ENCODE measurements around the gene GPR15LG. TPM values are rescaled to one million over a fixed set of nuclear protein-coding genes. Genes with fewer than 3 reads are reported as not detected.

GPR15LG gene
- total RNA-seq, 4 donors from 2014 or later: not detected

DNA sequence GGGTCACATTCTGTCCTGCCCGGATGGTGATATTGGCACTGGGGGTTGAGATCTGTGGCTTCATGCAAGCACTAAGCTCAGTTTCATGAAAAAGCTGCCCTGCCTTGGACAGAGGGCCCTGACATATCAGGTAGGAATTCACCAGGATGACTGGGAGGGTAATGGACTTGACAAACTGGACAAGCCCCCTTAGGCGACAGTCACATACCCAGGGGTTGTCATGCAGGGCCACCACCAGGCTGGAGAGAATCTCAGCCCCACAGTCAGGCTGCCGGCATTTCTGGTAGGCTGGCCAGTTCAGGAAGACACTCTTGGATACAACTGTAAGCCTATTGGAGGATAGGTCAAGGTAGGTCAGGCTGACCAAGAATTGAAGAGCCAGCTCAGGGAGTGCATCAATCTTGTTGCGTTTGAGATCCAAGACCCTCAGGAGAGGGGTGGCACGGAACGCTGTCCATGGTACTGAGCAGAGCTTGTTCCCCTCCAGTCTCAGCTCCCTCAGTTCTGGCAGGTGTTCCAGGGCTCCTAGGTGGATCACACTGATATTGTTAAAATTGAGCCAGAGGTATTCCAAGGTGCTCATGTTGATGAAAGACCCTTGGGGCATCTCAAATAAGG is 50.9 kb downstream of the GPR15LG start:
- TF ChIP-seq, protein P1, sequence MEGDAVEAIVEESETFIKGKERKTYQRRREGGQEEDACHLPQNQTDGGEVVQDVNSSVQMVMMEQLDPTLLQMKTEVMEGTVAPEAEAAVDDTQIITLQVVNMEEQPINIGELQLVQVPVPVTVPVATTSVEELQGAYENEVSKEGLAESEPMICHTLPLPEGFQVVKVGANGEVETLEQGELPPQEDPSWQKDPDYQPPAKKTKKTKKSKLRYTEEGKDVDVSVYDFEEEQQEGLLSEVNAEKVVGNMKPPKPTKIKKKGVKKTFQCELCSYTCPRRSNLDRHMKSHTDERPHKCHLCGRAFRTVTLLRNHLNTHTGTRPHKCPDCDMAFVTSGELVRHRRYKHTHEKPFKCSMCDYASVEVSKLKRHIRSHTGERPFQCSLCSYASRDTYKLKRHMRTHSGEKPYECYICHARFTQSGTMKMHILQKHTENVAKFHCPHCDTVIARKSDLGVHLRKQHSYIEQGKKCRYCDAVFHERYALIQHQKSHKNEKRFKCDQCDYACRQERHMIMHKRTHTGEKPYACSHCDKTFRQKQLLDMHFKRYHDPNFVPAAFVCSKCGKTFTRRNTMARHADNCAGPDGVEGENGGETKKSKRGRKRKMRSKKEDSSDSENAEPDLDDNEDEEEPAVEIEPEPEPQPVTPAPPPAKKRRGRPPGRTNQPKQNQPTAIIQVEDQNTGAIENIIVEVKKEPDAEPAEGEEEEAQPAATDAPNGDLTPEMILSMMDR (IDR thresholded peaks at IDR 0.05): no peak
- no peak for TF ChIP-seq POLR2A (IDR thresholded peaks at IDR 0.05; ENCODE audit: low read depth)
- no peak for TF ChIP-seq EP300 (IDR thresholded peaks at IDR 0.05)
- no peak for TF ChIP-seq POLR2AphosphoS5 (IDR thresholded peaks at IDR 0.05)
- H3K4me3 ChIP-seq: no peak overlapping the region
- intact Hi-C loops (cut with DNase I): no loop called here
- H3K9me3 ChIP-seq: no peaks in the 10 kb centered on the region
- H3K27me3 ChIP-seq: peaks cover 0 to 21% (median 0%) of the 10 kb centered on the region in 4 donors
- no peak overlapping the region for H3K27ac ChIP-seq (replicated peaks in 1 of 4)
- no peak for DNase-seq (ENCODE audit: extremely low spot score)
- no peaks in the 10 kb centered on the region for H3K4me1 ChIP-seq
- H3K36me3 ChIP-seq: no peaks in the 10 kb centered on the region
- 100% methylated on average over 1 of the region's 6 CpGs for WGBS

DNA sequence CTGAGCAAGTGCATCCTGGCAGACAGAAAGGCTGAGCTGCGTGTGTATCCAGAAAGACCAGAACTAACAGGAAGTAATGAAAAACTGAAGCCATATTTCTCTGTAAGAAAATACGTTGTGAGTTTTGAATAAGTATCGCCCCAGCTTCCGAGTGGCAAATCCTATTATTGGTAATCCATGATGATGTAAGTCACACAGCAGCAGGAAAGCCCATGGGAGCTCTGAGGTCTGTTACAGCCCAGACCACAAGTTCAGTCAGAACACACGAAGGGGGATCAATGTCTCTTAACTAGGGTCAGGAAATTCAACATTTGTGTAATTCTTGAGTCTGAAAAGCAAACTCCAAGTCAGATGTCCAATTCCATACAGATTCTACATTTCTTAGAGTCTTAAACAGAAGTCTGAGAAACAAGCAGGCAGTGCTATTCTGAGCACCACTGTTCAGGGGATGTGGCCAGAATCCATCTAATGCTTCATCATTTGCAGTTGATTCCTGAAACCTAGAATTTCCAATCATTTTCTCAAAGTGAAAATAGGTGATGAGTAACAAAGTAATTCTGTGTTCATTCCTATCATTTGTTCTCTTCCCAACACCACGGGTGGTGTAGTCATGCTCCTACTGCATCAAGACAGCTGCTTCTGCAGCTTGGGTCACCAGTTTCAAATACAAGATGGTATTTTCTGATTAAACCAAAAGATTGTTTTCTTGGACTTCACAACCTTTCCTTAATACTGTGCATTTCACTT is 52.0 kb downstream of the GPR15LG start, which contains the start of gene LRIT2:
Gene LRIT2 (minus strand): TSS at position 118 of the 747 bp plus-strand sequence. CDS start 24 bp downstream, at position 94.
- TF ChIP-seq POLR2A (IDR thresholded peaks at IDR 0.05; ENCODE audit: low read depth): no peak
- TF ChIP-seq, protein P1 (IDR thresholded peaks at IDR 0.05): no peak
- TF ChIP-seq EP300 (IDR thresholded peaks at IDR 0.05): no peak
- no peak for TF ChIP-seq POLR2AphosphoS5 (IDR thresholded peaks at IDR 0.05)
- WGBS: 67% methylated on average over 6 of the region's 6 CpGs
- intact Hi-C loops (cut with DNase I): no loop called here
- no peak for DNase-seq (ENCODE audit: extremely low spot score)
- peaks cover 0 to 21% (median 0%) of the 10 kb centered on the region in 4 donors for H3K27me3 ChIP-seq
- no peak within 1 kb of the TSS for H3K4me3 ChIP-seq
- H3K9me3 ChIP-seq: no peaks in the 10 kb centered on the region
- no peaks in the 10 kb centered on the region for H3K4me1 ChIP-seq
- H3K36me3 ChIP-seq: no peaks in the 10 kb centered on the region
- H3K27ac ChIP-seq (replicated peaks in 1 of 4): no peak within 1 kb of the TSS

DNA sequence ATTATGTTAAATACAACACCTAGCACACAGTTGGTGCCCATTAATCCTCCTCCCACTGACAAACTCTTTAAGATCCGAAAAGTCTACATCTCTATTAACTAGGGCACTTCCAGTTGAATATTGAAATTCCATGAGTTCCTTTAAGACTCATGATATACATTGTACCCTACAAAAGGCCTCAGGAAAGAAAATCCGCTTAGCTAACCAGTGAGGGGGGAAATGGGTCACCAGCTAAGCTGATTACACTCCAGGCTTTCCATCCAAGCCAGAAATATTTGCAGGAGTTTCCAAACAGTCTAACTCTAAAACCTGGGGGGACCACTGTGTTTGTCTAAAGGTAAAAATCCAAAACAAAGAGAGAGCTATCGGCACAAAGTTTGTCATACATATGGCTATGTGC is 53.0 kb downstream of the GPR15LG start:
- H3K4me3 ChIP-seq: no peak overlapping the region
- no peaks in the 10 kb centered on the region for H3K9me3 ChIP-seq
- intact Hi-C loops (cut with DNase I): no loop called here
- no peak overlapping the region for H3K27ac ChIP-seq (replicated peaks in 1 of 4)
- TF ChIP-seq POLR2AphosphoS5 (IDR thresholded peaks at IDR 0.05) (no peak), POLR2A (IDR thresholded peaks at IDR 0.05; ENCODE audit: low read depth) (no peak), EP300 (IDR thresholded peaks at IDR 0.05) (no peak)
- TF ChIP-seq, protein P1 (IDR thresholded peaks at IDR 0.05): no peak
- 72% methylated on average over 3 of the region's 3 CpGs for WGBS
- H3K4me1 ChIP-seq: no peaks in the 10 kb centered on the region
- peaks cover 0 to 21% (median 0%) of the 10 kb centered on the region in 4 donors for H3K27me3 ChIP-seq
- no peaks in the 10 kb centered on the region for H3K36me3 ChIP-seq
- no peak for DNase-seq (ENCODE audit: extremely low spot score)

DNA sequence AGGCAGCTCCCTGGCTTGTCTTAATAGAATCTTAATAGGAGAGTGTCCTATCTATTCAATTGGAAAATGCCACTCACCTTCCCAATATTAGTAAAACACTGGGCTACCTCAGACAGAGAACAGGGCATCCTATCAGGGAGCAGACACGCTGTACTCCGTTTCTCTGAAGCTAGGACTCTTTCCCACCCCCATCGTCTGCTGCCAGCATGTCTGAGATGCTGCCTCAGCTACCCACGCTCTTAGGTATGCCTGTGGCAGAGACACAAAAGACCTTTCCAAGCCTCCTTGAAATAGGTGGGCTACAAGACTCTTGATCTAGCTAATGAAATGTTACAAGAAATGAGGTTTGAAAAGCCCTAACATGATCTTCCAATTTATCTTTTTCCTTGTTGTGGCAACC is 54.2 kb downstream of the GPR15LG start:
- Histone ChIP-seq H3K36me3 (no peaks in the 10 kb centered on the region), H3K4me3 (no peak overlapping the region), H3K9me3 (no peaks in the 10 kb centered on the region), H3K4me1 (no peaks in the 10 kb centered on the region), H3K27me3 (peaks cover 0 to 18% (median 0%) of the 10 kb centered on the region in 4 donors), H3K27ac (replicated peaks in 1 of 4) (no peak overlapping the region)
- intact Hi-C loops (cut with DNase I): no loop called here
- WGBS: 71% methylated on average over 4 of the region's 4 CpGs
- TF ChIP-seq POLR2AphosphoS5 (IDR thresholded peaks at IDR 0.05): no peak
- TF ChIP-seq POLR2A (IDR thresholded peaks at IDR 0.05; ENCODE audit: low read depth): no peak
- TF ChIP-seq, protein P1 (IDR thresholded peaks at IDR 0.05): no peak
- no peak for TF ChIP-seq EP300 (IDR thresholded peaks at IDR 0.05)
- DNase-seq (ENCODE audit: extremely low spot score): no peak

Measured in esophagus muscularis mucosa (tissue), 4 donors.